GM19035 (cell line): Measurements from ENCODE around the gene FOXN4.

Experiments used
- ATAC-seq: cut with Tn5 transposase; IDR thresholded peaks from one replicate; pipeline ENCODE4 v1.9.1; 2021; ENCODE audit not compliant: unreplicated experiment

Gene FOXN4

GRCh38 chr12:109284392-109284791 lies 24.7 kb downstream of the FOXN4 start:
- no peak for ATAC-seq

DNA sequence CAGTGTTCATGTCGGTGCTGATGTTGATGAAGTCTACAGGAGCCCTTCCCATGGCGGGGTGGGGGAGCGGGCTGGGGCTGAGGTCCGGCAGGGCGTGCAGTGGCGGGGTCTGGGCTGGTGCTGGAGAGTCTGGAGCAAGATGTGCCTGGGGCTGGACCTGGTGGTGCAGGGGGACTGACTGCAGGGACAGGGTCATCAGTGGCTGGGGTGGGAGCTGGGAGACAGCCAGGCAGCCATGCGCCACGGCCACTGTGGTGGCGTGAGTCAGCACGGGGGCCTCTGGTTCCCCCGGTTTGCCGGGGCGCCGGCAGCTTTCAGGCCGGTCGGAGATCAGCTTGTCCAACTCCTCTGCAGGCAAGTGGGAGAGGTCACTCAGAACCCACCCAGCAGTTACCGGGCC lies 27.6 kb downstream of the FOXN4 start:
- ATAC-seq, result no peak

GRCh38 chr12:109279525-109279924 lies 29.6 kb downstream of the FOXN4 start:
- ATAC-seq, result no peak

- no peak for ATAC-seq
Measured at GRCh38 chr12:109278912-109279311, 30.2 kb downstream of the FOXN4 start.

DNA sequence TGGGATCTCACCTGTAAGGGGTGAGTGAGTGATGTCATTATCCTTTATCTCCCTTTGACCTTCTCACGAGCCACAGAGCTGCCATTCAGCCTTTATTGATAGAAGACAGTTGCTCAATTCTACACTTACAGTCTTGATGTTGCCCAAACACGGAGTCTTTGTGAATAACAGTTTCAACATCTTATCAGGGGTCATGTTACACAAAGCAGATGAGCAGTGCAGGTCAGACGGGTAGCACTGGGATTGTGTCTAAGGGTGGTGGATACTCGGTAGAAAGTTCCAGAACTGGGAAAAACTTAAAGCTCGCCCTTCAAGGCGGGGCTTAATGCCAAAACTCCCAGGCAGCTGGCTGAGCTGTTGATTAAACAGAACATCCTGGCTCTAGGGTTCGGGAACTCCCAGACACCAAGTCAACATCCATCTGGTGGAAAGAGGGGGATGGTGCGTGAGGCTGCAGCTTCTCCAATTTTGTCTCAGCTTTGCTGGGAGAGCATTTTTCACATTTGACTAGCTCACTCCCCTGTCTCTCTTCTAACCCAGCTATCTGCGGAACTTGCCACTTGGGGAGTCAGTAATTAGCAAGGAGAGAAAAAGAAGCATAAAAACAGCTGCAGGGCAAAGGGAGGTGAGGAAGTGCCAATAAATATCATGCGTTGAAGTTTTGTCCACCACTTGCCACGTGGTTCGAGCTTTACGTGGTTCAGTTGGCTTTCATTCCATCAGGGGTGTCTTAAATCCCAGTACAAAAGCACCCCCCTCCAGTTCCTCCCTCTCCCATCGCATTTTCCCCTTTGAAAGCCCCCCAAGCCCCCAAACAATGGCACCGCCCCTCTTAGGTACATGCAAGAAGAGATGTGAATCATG lies 31.0 kb downstream of the FOXN4 start:
- no peak for ATAC-seq

- ATAC-seq, result no peak
Measured at GRCh38 chr12:109277255-109277898, 31.7 kb downstream of the FOXN4 start.

- ATAC-seq, result no peak
Measured at GRCh38 chr12:109276160-109276559, 32.9 kb downstream of the FOXN4 start.

GRCh38 chr12:109275173-109275572 lies 33.9 kb downstream of the FOXN4 start:
- ATAC-seq, result no peak

DNA sequence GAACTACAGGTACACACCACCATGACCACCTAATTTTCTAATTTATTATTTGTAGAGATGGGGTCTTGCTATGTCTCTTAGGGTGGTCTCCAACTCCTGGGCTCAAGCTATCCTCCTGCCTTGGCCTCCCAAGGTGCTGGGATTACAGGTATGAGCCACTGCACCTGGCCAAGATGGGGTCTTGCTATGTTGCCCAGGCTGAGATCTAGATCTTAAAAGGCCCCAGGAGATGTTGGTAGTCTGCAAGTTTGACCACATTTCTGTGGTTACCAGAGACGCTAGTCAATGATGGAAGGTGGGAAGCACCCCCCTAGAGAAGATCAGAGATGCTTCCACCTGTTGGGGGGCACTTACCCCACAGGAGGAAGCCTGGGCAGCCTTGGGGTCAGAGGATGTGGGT lies 34.7 kb downstream of the FOXN4 start:
- ATAC-seq, result no peak

DNA sequence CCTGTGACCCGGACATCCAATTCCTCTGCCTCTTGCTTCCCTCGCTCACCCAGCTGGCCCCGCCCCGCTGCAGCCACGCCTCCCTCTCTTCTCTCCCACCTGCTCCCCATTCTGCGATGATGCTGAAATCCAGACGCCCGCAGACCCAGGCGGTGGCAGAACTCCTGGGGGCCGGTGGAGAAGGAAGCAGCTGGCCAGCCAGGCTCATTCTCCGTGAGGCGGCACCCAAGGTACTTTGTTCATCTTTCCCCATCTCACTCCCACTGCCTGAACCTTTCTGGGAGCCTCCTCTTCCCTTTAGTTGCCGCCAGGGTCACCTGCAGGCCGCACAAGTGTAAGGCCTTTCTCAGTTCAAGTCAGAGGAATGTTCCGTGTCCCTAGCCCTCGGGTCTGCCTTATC lies 35.7 kb downstream of the FOXN4 start:
- ATAC-seq, result no peak

DNA sequence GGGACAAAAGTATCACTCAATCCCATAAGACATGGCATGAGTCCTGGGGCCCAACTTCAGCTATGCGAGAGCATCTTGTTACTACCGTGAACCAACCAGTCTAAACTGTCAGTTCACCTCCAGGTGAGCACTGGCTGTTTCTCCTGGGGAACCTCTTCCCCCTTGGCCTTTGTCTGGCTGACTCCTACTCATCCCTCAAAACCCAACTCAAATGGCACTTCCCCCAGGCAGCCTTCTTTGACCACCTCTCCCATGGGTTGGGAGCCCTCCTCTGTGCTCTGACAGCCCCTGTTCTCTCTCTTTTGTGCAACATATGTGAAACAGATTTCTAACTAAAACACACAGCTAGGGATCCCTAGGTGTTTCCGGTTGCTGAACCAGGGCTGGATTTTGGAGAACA lies 37.7 kb downstream of the FOXN4 start:
- no peak for ATAC-seq

DNA sequence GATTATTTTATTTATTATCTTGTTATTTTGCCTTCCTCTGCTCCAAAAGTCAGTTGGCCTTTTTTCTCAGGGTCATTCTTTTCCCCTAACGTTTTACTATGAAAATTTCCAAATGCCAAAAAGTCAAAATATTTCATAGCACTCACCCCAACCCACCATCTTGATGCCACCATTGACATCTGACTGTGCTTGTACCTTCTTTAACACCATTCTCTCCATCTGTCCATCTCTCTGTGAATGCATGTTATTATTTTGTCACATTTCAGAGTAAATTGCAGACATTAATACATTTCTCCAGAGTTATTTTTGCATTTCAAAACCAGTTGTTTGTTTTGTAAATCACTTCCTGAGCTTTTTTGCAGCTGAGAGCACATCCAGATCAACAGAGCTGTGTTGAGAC lies 38.6 kb downstream of the FOXN4 start:
- no peak for ATAC-seq

DNA sequence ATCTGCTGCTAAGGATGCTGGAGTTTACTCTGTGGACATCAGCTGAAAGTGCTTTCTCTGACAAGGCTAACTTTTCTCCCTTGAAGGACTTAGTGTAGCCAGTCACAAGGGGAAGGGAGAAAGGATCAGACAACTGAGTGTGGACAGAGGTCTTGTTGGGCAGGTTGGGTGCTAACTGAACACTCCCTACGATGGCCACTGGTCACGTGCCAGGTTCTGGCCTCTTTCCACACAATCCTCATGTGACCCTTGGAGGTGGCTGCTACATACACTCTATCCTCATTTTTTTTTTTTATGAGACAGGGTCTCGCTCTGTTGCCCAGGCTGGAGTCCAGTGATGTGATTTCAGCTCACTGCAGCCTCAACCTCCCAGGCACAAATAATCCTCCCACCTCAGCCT lies 39.7 kb downstream of the FOXN4 start:
- no peak for ATAC-seq

- ATAC-seq, result no peak
Measured at GRCh38 chr12:109268896-109269295, 40.2 kb downstream of the FOXN4 start.

DNA sequence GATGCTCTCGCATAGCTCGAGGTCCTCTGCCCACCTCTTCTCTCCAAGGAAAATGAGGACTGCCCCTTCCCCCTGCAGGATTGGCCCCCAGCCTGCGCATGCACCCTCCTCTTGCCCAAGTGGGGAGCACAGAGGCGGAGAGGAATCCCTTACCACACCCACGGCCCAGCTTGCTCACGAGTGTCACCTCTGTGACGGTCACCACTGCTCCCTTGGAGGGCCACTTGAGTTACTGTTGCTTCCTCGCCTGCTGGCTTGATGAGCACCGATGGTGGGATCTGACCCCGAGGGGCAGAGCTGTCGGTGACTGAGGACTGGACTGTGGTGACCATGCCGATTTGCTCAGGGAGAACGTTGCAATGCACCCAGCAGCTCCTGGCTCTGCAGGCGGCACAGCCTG lies 41.7 kb downstream of the FOXN4 start:
- ATAC-seq, result no peak

- no peak for ATAC-seq
Measured at GRCh38 chr12:109266106-109266879, 42.8 kb downstream of the FOXN4 start.

DNA sequence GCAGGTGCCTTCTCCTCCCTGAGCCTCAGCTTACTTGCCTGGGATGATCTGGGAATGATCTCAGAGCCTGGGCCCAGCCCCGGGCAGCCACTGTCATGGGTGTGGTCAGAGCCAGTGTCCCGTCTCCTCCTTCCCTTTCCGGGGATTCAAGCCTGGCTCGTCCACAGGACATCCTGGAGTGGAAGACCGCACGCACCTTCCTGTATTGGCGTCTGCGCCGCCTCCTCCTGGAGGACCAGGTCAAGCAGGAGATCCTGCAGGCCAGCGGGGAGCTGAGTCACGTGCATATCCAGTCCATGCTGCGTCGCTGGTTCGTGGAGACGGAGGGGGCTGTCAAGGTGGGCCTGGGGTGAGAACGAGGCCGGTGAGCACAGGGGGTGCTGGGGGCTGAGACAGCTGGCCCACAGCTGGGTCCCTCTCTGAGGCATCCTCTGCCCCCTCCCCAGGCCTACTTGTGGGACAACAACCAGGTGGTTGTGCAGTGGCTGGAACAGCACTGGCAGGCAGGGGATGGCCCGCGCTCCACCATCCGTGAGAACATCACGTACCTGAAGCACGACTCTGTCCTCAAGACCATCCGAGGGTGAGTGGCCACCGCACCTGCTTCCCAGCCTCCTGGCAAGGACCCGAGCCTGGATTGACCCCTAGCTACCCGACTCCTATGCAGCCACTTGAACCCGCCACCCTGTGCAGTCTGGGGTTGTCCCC lies 44.0 kb downstream of the FOXN4 start:
- ATAC-seq, result no peak

GRCh38 chr12:109264095-109264942 lies 44.8 kb downstream of the FOXN4 start:
- ATAC-seq, result no peak

- no peak for ATAC-seq
Measured at GRCh38 chr12:109263439-109263838, 45.6 kb downstream of the FOXN4 start.

DNA sequence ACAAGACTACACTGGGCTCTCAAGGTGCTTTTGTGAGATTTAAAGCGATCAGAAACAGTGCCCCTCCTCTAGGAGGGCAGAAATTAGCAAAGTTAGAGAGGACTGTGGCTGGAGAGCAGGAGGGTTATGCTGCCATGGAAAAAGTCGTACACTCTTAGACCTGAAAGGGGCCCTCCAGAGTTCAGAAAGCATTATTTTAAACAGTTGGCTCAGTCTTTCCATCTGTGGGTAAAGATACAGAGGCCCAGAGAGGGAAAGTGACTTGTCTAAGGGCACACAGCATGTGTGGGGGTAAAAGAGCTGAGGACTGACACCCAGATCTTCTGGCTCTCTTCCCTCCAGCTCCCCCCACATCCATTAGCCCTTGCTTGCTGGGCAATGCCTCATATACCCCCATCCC lies 47.1 kb downstream of the FOXN4 start:
- ATAC-seq, result no peak
